Naive thymus-derived CD4-positive, alpha-beta T cell (primary cell): ENCODE measurements around the gene CLEC4M. TPM values are rescaled to one million over a fixed set of nuclear protein-coding genes. Genes with fewer than 3 reads are reported as not detected.

ENCODE experiments used
- ATAC-seq: fragments of 150-1000 bp; cut with Tn5 transposase; 2 replicates; pipeline ENCODE4 v1.10.0; 2021; ENCODE audit warnings: mild to moderate bottlenecking, moderate library complexity
- CTCF ChIA-PET: fragments of 350-600 bp; sonication (Branson Sonifier 250); formaldehyde crosslinking; loops from one replicate; lab custom pipeline; 2021; ENCODE audit warnings: antibody characterized with exemption; lab: Charles Lee
- POLR2A ChIA-PET: fragments of 350-600 bp; sonication (Branson Sonifier 250); formaldehyde crosslinking; loops from one replicate; lab custom pipeline; 2021; ENCODE audit warnings: antibody characterized with exemption, inconsistent platforms; lab: Charles Lee
- DNase-seq, 9 donors: peaks; one replicate each; pipeline versions ENCODE4 v3.0.0 to v3.0.0-alpha.2; 2020 to 2022; ENCODE audit warnings: mixed read lengths in 1 of 9
- H3K27ac ChIP-seq: one replicate; pipeline ENCODE4 v1.7.0; 2013; ENCODE audit warnings: mild to moderate bottlenecking, low read depth, low read length, moderate library complexity
- H3K27me3 ChIP-seq, 2 donors: one replicate each; pipeline ENCODE4 v1.7.0; 2013; ENCODE audit warnings: low read length in 2 of 2, mild to moderate bottlenecking in 2 of 2, moderate library complexity in 2 of 2; ENCODE audit not compliant: control insufficient read depth in 2 of 2, insufficient read depth in 2 of 2
- H3K36me3 ChIP-seq, 3 experiments: 1 replicate in 2 of 3; 2 replicates in 1 of 3; pipeline ENCODE4 v1.7.0; 2013; ENCODE audit warnings: low read length in 3 of 3, mild to moderate bottlenecking in 3 of 3, moderate library complexity in 1 of 3; ENCODE audit not compliant: insufficient read depth in 3 of 3, control insufficient read depth in 2 of 3
- H3K4me1 ChIP-seq, 2 donors: one replicate each; pipeline ENCODE4 v1.7.0; 2013; ENCODE audit warnings: low read length in 2 of 2, mild to moderate bottlenecking in 2 of 2, moderate library complexity in 1 of 2; ENCODE audit not compliant: control insufficient read depth in 2 of 2, insufficient read depth in 2 of 2
- H3K4me3 ChIP-seq: 2 replicates; pipeline ENCODE4 v1.7.0; 2013; ENCODE audit warnings: mild to moderate bottlenecking, low read length
- H3K9me3 ChIP-seq, 3 experiments: 1 replicate in 2 of 3; 2 replicates in 1 of 3; pipeline ENCODE4 v1.7.0; 2013; ENCODE audit warnings: low read length in 3 of 3; ENCODE audit not compliant: control insufficient read depth in 2 of 3
- H3K27ac Mint-ChIP-seq, 9 donors: one replicate each; pipeline ENCODE4 v1.8.0; 2020 to 2022; ENCODE audit warnings: mixed read lengths in 9 of 9, mild to moderate bottlenecking in 8 of 9, moderate library complexity in 5 of 9, inconsistent platforms in 2 of 9
- H3K27me3 Mint-ChIP-seq, 5 donors: one replicate each; pipeline ENCODE4 v1.8.0; 2021 to 2022; ENCODE audit warnings: mixed read lengths in 5 of 5, mild to moderate bottlenecking in 1 of 5
- H3K36me3 Mint-ChIP-seq, 5 donors: one replicate each; pipeline ENCODE4 v1.8.0; 2020 to 2022; ENCODE audit warnings: mixed read lengths in 5 of 5, mild to moderate bottlenecking in 3 of 5, inconsistent platforms in 1 of 5
- H3K4me1 Mint-ChIP-seq, 7 donors: one replicate each; pipeline ENCODE4 v1.8.0; 2020 to 2022; ENCODE audit warnings: mixed read lengths in 7 of 7, mild to moderate bottlenecking in 3 of 7, inconsistent platforms in 1 of 7
- H3K4me3 Mint-ChIP-seq, 10 donors: one replicate each; pipeline ENCODE4 v1.8.0; 2020 to 2022; ENCODE audit warnings: mild to moderate bottlenecking in 10 of 10, mixed read lengths in 10 of 10, moderate library complexity in 6 of 10, inconsistent platforms in 2 of 10
- H3K9me3 Mint-ChIP-seq, 11 donors: one replicate each; pipeline ENCODE4 v1.8.0; 2020 to 2022; ENCODE audit warnings: mixed read lengths in 11 of 11, mild to moderate bottlenecking in 4 of 11, inconsistent platforms in 1 of 11, moderate library complexity in 1 of 11
- intact Hi-C, 2 donors: fragments of 100-400 bp; cut with micrococcal nuclease; formaldehyde crosslinking; loops; one replicate each; pipeline ENCODE4 v1.15.1; 2023
- polyA plus RNA-seq, 2 donors: library from polyadenylated mRNA; unstranded; fragments of 300-500 nt; fragmentation: Illumina TruSeq; gene quantifications; one replicate each; pipeline ENCODE4 v1.2.3, GENCODE V29; 2021
- total RNA-seq, 6 experiments: library from RNA in 5 of 6; stranded (reverse) in 5 of 6; gene quantifications; 1 replicate in 5 of 6; 2 replicates in 1 of 6; pipeline ENCODE4 v1.2.3 and lab custom pipeline; 2021 to 2026

CLEC4M gene
- total and polyA plus RNA-seq, 7 experiments from 2014 or later: 0.74 TPM; not detected in 6

GRCh38 chr19:7748756-7749155 is 14.3 kb upstream of the CLEC4M start:
- no peak overlapping the region for H3K4me3 ChIP-seq
- intact Hi-C loops: loop anchor here in 1 of 2 donors (10.0 kb wide), 1 partner anchor 46 kb away; no protein-coding TSS in a partner anchor
- Mint-ChIP-seq H3K27me3 (peaks cover 0 to 17% (median 5%) of the 10 kb centered on the region in 5 donors), H3K36me3 (peaks cover 0 to 3% (median 0%) of the 10 kb centered on the region in 5 donors), H3K9me3 (peaks cover 0 to 20% (median 4%) of the 10 kb centered on the region in 11 donors), H3K4me3 (no peak overlapping the region), H3K27ac (no peak overlapping the region), H3K4me1 (peaks cover 5 to 15% (median 8%) of the 10 kb centered on the region in 7 donors)
- H3K36me3 ChIP-seq: no peaks in the 10 kb centered on the region
- ChIA-PET POLR2A (no interaction called here), CTCF (interaction anchor here (0.9 kb wide), 1 partner anchor 104 kb away, joined by 3 read pairs; no protein-coding TSS in a partner anchor)
- no peaks in the 10 kb centered on the region for H3K4me1 ChIP-seq
- no peak for DNase-seq
- H3K9me3 ChIP-seq: no peaks in the 10 kb centered on the region
- H3K27ac ChIP-seq: no peak overlapping the region
- no peak for ATAC-seq
- no peaks in the 10 kb centered on the region for H3K27me3 ChIP-seq

DNA sequence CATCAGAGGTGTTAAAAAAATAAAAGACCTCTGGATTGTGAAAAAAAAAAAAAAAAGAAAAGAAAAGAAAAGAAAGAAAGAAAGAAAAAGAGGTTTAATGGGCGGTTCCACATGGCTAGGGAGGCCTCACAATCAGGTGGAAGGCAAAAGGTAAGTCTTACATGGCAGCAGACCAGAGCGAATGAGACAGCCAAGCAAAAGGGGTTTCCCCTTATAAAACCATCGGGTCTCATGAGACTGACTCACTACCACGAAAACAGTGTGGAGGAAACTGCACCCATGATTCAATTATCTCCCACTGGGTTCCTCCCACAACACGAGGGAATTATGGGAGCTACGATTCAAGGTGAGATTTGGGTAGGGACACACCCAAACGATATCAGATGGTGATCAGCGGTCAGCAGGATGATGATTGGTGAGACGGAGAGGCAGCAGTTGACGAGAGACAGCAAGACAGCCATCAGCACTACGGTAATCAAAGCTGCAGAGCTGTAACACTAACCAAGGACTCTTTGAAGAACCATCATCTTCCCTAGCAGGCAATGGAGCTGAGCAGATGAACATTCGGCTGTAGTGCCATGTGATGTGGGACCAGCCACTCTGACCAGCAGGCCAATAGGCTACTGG is 11.8 kb upstream of the CLEC4M start:
- Mint-ChIP-seq H3K36me3 (peaks cover 0 to 4% (median 3%) of the 10 kb centered on the region in 5 donors), H3K27me3 (peaks cover 0 to 17% (median 5%) of the 10 kb centered on the region in 5 donors), H3K9me3 (peaks cover 3 to 29% (median 13%) of the 10 kb centered on the region in 11 donors), H3K27ac (peak overlapping the region in 1 of 9 donors; percentile 84), H3K4me3 (peak overlapping the region in 1 of 10 donors; percentile 7), H3K4me1 (peaks cover 5 to 15% (median 8%) of the 10 kb centered on the region in 7 donors)
- intact Hi-C loops: no loop called here
- DNase-seq: peak in 1 of 9 donors; percentile 25
- ChIA-PET POLR2A (interaction anchor here (0.8 kb wide), 1 partner anchor 101 kb away, joined by 3 read pairs; no protein-coding TSS in a partner anchor), CTCF (interaction anchor here (0.6 to 1.1 kb wide), 2 partner anchors 49 to 606 kb away, joined by 4 to 5 read pairs; no protein-coding TSS in a partner anchor)
- Histone ChIP-seq H3K36me3 (no peaks in the 10 kb centered on the region), H3K27ac (no peak overlapping the region), H3K4me3 (no peak overlapping the region), H3K9me3 (peaks cover 0 to 8% (median 0%) of the 10 kb centered on the region in 3 experiments), H3K4me1 (no peaks in the 10 kb centered on the region), H3K27me3 (no peaks in the 10 kb centered on the region)
- peak; percentile 64 for ATAC-seq

DNA sequence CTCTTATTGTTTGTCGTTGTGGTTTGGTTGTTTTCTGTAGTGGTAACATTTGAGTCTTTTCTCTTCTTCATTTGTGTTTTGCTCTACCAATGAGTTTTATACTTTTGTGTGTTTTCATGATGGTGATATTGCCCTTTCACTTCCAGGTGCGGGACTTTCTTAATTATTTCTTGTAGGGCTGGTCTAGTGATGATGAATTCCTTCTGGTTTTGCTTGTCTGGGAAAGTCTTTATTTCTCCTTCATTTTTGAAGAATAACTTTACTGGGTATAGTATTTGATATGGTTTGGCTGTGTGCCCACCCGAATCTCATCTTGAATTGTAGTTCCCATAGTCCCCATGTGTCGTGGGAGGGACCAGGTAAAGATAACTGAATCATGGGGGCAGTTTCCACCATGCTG is 6.8 kb upstream of the CLEC4M start:
- Histone ChIP-seq H3K9me3 (peaks cover 0 to 40% (median 7%) of the 10 kb centered on the region in 3 experiments), H3K4me1 (no peaks in the 10 kb centered on the region), H3K36me3 (no peaks in the 10 kb centered on the region), H3K27me3 (no peaks in the 10 kb centered on the region), H3K27ac (no peak overlapping the region), H3K4me3 (no peak overlapping the region)
- H3K36me3 Mint-ChIP-seq: peaks cover 0 to 23% (median 14%) of the 10 kb centered on the region in 5 donors
- H3K9me3 Mint-ChIP-seq: peaks cover 10 to 59% (median 42%) of the 10 kb centered on the region in 11 donors
- H3K27ac Mint-ChIP-seq: no peak overlapping the region
- ChIA-PET POLR2A (interaction anchor here (0.9 kb wide), 1 partner anchor 51 kb away, joined by 6 read pairs; no protein-coding TSS in a partner anchor), CTCF (no interaction called here)
- DNase-seq (no peak), ATAC-seq (no peak)
- no peak overlapping the region for H3K4me3 Mint-ChIP-seq
- peaks cover 0 to 2% (median 2%) of the 10 kb centered on the region in 7 donors for H3K4me1 Mint-ChIP-seq
- peaks cover 0 to 5% (median 0%) of the 10 kb centered on the region in 5 donors for H3K27me3 Mint-ChIP-seq
- intact Hi-C loops: no loop called here

- Histone ChIP-seq H3K9me3 (peaks cover 0 to 40% (median 7%) of the 10 kb centered on the region in 3 experiments), H3K27me3 (no peaks in the 10 kb centered on the region), H3K4me1 (no peaks in the 10 kb centered on the region), H3K4me3 (no peak overlapping the region), H3K36me3 (no peaks in the 10 kb centered on the region), H3K27ac (no peak overlapping the region)
- peaks cover 0 to 1% (median 0%) of the 10 kb centered on the region in 5 donors for H3K27me3 Mint-ChIP-seq
- ATAC-seq (no peak), DNase-seq (no peak)
- H3K27ac Mint-ChIP-seq: no peak overlapping the region
- peaks cover 0 to 23% (median 14%) of the 10 kb centered on the region in 5 donors for H3K36me3 Mint-ChIP-seq
- no peak overlapping the region for H3K4me3 Mint-ChIP-seq
- peaks cover 10 to 59% (median 42%) of the 10 kb centered on the region in 11 donors for H3K9me3 Mint-ChIP-seq
- intact Hi-C loops: no loop called here
- CTCF ChIA-PET: no interaction called here
- H3K4me1 Mint-ChIP-seq: peaks cover 0 to 3% (median under 1%) of the 10 kb centered on the region in 7 donors
- POLR2A ChIA-PET: no interaction called here
These were observed 5.7 kb upstream of the CLEC4M start for GRCh38 chr19:7757358-7757757.

DNA sequence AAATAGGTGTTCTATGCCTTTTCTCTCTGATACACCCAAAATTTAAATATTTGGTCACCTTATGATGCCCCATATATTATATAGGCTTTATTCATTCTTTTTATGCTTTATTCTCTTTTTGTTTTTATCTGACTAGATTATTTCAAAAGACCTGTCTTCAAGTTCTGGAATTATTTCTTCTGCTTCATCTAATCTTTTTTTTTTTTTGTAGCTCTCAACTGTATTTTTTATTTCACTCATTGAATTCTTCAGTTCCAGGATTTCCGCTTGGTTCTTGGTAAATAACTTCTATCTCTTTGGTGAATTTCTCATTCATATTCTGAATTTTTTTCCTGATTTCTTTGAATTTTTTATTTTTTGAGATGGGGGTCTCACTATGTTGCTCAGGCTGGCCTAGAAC is 3.9 kb upstream of the CLEC4M start:
- Histone ChIP-seq H3K4me3 (no peak overlapping the region), H3K27ac (no peak overlapping the region), H3K27me3 (no peaks in the 10 kb centered on the region), H3K36me3 (no peaks in the 10 kb centered on the region), H3K9me3 (peaks cover 0 to 40% (median 7%) of the 10 kb centered on the region in 3 experiments), H3K4me1 (no peaks in the 10 kb centered on the region)
- POLR2A ChIA-PET: no interaction called here
- no peak for ATAC-seq
- peaks cover 0 to 3% (median 0%) of the 10 kb centered on the region in 5 donors for H3K27me3 Mint-ChIP-seq
- CTCF ChIA-PET: no interaction called here
- H3K4me1 Mint-ChIP-seq: peaks cover 0 to 13% (median 10%) of the 10 kb centered on the region in 7 donors
- peaks cover 0 to 23% (median 14%) of the 10 kb centered on the region in 5 donors for H3K36me3 Mint-ChIP-seq
- no peak for DNase-seq
- no peak overlapping the region for H3K4me3 Mint-ChIP-seq
- intact Hi-C loops: no loop called here
- H3K9me3 Mint-ChIP-seq: peaks cover 10 to 54% (median 42%) of the 10 kb centered on the region in 11 donors
- no peak overlapping the region for H3K27ac Mint-ChIP-seq

- H3K36me3 Mint-ChIP-seq: peaks cover 0 to 10% (median 7%) of the 10 kb centered on the region in 5 donors
- Histone ChIP-seq H3K4me3 (no peak overlapping the region), H3K4me1 (no peaks in the 10 kb centered on the region), H3K9me3 (peaks cover 0 to 9% (median 5%) of the 10 kb centered on the region in 3 experiments), H3K27ac (no peak overlapping the region), H3K27me3 (no peaks in the 10 kb centered on the region), H3K36me3 (no peaks in the 10 kb centered on the region)
- ATAC-seq: no peak
- DNase-seq: no peak
- H3K9me3 Mint-ChIP-seq: peaks cover 0 to 20% (median 11%) of the 10 kb centered on the region in 11 donors
- H3K4me1 Mint-ChIP-seq: peaks cover 0 to 13% (median 10%) of the 10 kb centered on the region in 7 donors
- CTCF ChIA-PET: no interaction called here
- no peak overlapping the region for H3K4me3 Mint-ChIP-seq
- peaks cover 0 to 7% (median 0%) of the 10 kb centered on the region in 5 donors for H3K27me3 Mint-ChIP-seq
- no peak overlapping the region for H3K27ac Mint-ChIP-seq
- intact Hi-C loops: no loop called here
- POLR2A ChIA-PET: no interaction called here
These were observed 653 bp downstream of the CLEC4M start for GRCh38 chr19:7763696-7764095.
